Measurements from ENCODE around the gene ENTREP1.

DNA sequence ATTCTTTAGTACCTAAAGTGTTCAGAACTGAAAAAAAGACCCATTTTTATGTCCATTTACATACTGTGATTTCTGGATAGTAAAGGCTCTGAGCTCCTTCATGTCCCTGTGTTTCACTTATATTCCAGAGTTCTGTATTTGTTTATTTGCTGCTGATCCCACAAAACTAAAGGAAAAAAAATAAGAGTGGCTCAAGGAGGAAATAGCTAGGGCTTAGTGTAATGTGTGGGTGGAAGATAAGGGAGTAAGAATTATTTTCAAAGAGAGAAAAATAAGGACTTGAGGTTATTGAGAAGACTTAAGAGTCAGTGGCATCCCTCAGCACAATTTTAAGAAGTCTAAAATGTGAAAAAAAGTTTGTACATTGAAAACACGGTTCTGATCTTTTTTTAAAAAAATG is 46.0 kb downstream of the ENTREP1 start:
- TF ChIP-seq, protein P1, sequence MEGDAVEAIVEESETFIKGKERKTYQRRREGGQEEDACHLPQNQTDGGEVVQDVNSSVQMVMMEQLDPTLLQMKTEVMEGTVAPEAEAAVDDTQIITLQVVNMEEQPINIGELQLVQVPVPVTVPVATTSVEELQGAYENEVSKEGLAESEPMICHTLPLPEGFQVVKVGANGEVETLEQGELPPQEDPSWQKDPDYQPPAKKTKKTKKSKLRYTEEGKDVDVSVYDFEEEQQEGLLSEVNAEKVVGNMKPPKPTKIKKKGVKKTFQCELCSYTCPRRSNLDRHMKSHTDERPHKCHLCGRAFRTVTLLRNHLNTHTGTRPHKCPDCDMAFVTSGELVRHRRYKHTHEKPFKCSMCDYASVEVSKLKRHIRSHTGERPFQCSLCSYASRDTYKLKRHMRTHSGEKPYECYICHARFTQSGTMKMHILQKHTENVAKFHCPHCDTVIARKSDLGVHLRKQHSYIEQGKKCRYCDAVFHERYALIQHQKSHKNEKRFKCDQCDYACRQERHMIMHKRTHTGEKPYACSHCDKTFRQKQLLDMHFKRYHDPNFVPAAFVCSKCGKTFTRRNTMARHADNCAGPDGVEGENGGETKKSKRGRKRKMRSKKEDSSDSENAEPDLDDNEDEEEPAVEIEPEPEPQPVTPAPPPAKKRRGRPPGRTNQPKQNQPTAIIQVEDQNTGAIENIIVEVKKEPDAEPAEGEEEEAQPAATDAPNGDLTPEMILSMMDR (IDR thresholded peaks at IDR 0.05) = no peak
- no peak for TF ChIP-seq ZFX (IDR thresholded peaks at IDR 0.05; ENCODE audit: borderline replicate concordance)

Measured in 22Rv1 (cell line).